Activated CD4-positive, alpha-beta T cell treated with anti-CD3 and anti-CD28 coated beads, Interleukin-2, amount 50 U/mL, for 4 hours (primary cell): Measurements from ENCODE around the gene C11orf58.

Experiments
- DNase-seq, 2 experiments: peaks; one replicate each; pipeline ENCODE4 v3.0.0-alpha.2; 2020

Gene C11orf58

DNA sequence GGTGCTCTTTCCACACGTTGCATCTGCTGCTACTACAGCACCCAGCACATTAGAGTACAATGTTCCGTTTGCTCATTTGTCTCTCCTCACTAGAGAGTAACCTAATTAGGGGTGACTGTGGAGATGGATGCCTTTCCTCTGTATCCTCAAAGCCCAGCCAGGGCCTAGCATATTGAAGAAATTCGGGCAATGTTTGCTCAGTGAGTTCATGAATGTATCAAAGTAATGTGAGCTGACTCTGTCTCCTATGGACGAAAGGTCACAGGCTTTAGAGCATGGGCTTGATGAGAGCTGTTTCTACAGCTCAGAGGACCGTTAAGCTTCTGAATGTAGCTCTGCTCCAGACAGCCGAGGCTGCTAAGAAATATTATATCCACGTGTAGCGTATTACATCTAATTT, 67.5 kb downstream of the C11orf58 start:
- no peak for DNase-seq

DNA sequence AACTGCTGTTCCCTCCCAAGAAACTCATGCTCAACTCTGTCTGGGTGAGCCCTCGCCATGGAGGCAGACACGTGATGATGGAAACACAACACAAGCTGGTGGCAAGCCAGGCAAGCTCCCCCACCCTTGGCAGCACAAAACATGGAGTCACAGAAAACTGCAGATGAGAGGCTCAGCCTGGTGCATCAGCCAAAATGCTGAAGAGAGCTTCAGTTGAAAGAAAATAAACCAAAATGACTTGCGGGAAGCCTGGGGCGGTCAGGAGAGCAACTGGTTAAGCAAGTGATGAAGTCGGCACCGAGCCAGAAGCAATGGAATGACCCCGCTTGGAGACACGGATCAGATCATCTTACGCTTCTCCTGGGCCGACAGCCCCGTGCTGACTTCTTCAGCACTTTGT, 68.3 kb downstream of the C11orf58 start:
- DNase-seq: no peak

DNA sequence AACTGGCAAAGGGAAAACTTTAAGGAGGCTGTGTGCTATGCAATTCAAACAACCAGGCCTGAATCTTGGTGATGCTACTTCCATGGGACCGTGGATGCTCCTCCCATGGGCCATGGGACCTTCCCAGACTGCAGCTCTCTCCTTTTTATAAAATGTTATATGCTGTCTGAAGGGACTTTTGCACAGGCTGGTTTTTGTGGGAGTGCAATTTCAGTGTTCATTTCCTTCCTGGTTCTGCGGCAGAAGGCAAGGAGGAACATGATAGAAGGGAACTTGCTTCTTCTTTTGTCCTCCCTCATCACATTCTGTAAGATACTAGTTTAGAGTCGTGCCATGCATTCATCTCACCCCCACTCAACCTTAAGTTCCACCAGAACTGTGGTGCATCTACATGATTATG, 68.9 kb downstream of the C11orf58 start:
- DNase-seq: no peak
